SK-N-SH (cell line): ENCODE results near the gene KRTAP5-8. TPM values are rescaled to one million over a fixed set of nuclear protein-coding genes. Genes with fewer than 3 reads are reported as not detected.
"Not testable (repeated sequence)": the region's sequence is repeated elsewhere in the genome, so short reads cannot be mapped to it uniquely, and the experiment has no call there.

Experiments used
- CTCF ChIA-PET: fragments of 300-600, 350-600 bp; formaldehyde crosslinking; extraction: SDS; loops from one replicate; lab custom pipeline; 2021; lab: Yijun Ruan, JAX
- POLR2A ChIA-PET: fragments of 350-600 bp; sonication (Branson Sonifier 250); formaldehyde crosslinking; extraction: SDS; loops from one replicate; lab custom pipeline; 2020; ENCODE audit warnings: antibody characterized with exemption, inconsistent platforms; lab: Yijun Ruan, JAX
- DNase-seq: peaks from one replicate; pipeline ENCODE4 v3.0.0; 2012
- H2AFZ ChIP-seq: fragments of 200-600 bp; sonication (generic); 2 replicates; pipeline ENCODE4 v1.8.1; 2016; ENCODE audit warnings: antibody characterized with exemption, mild to moderate bottlenecking, low read depth
- H3F3A ChIP-seq: fragments of 200-600 bp; sonication (generic); replicated peaks from 2 replicates; pipeline ENCODE3; 2016; ENCODE audit warnings: antibody characterized with exemption, mild to moderate bottlenecking; ENCODE audit not compliant: insufficient read depth
- H3K27ac ChIP-seq, 2 experiments: fragments of 200-500 bp in 1 of 2; fragments of 200-600 bp in 1 of 2; sonication (Bioruptor generic) in 1 of 2; sonication (generic), shearing (Covaris generic) in 1 of 2; 2 replicates each; pipeline versions ENCODE4 v1.5.1 to v1.6.1; 2014 to 2016; ENCODE audit warnings: low read depth in 2 of 2, inconsistent platforms in 1 of 2, low read length in 1 of 2, mild to moderate bottlenecking in 1 of 2, mixed read lengths in 1 of 2
- H3K27me3 ChIP-seq: fragments of 200-600 bp; sonication (generic), shearing (Covaris generic); 2 replicates; pipeline ENCODE4 v1.6.1; 2016; ENCODE audit warnings: mixed run types; ENCODE audit not compliant: insufficient read depth
- H3K36me3 ChIP-seq, 2 experiments: fragments of 200-500 bp in 1 of 2; fragments of 200-600 bp in 1 of 2; sonication (Bioruptor generic) in 1 of 2; sonication (generic) in 1 of 2; replicated peaks in 1 of 2; 2 replicates each; pipeline versions ENCODE3 to v1.5.1; 2014 to 2016; ENCODE audit warnings: low read length in 1 of 2, mild to moderate bottlenecking in 1 of 2; ENCODE audit not compliant: insufficient read depth in 2 of 2, control insufficient read depth in 1 of 2
- H3K4me1 ChIP-seq, 2 experiments: fragments of 200-500 bp in 1 of 2; fragments of 200-600 bp in 1 of 2; sonication (Bioruptor generic) in 1 of 2; sonication (generic), shearing (Covaris generic) in 1 of 2; 2 replicates each; pipeline versions ENCODE4 v1.5.1 to v1.6.1; 2014 to 2016; ENCODE audit warnings: low read depth in 1 of 2, low read length in 1 of 2, mixed run types in 1 of 2; ENCODE audit not compliant: insufficient read depth in 2 of 2, control insufficient read depth in 1 of 2
- H3K4me2 ChIP-seq: fragments of 200-600 bp; sonication (generic), shearing (Covaris generic); 2 replicates; pipeline ENCODE4 v1.6.1; 2017; ENCODE audit warnings: mixed run types
- H3K4me3 ChIP-seq, 2 experiments: fragments of 200-500 bp in 1 of 2; fragments of 200-600 bp in 1 of 2; sonication (Bioruptor generic) in 1 of 2; sonication (generic), shearing (Covaris generic) in 1 of 2; 2 replicates each; pipeline versions ENCODE4 v1.5.1 to v1.8.1; 2014 to 2016; ENCODE audit warnings: low read depth in 2 of 2, inconsistent platforms in 1 of 2, low read length in 1 of 2, mild to moderate bottlenecking in 1 of 2, mixed read lengths in 1 of 2, moderate library complexity in 1 of 2
- H3K79me2 ChIP-seq: fragments of 200-600 bp; sonication (generic); 2 replicates; pipeline ENCODE4 v1.8.1; 2017; ENCODE audit warnings: mild to moderate bottlenecking; ENCODE audit not compliant: insufficient read depth
- H3K9ac ChIP-seq: fragments of 200-600 bp; sonication (generic); 2 replicates; pipeline ENCODE4 v1.6.1; 2017; ENCODE audit warnings: mixed run types
- H3K9me2 ChIP-seq: fragments of 200-600 bp; sonication (generic); 2 replicates; pipeline ENCODE4 v1.6.1; 2017; ENCODE audit warnings: mixed run types
- H3K9me3 ChIP-seq: fragments of 200-600 bp; sonication (generic); 2 replicates; pipeline ENCODE4 v1.6.1; 2017; ENCODE audit warnings: mixed run types, mild to moderate bottlenecking, moderate library complexity
- H4K20me1 ChIP-seq: fragments of 200-600 bp; sonication (generic); 2 replicates; pipeline ENCODE4 v1.6.1; 2017; ENCODE audit warnings: mild to moderate bottlenecking, mixed run types; ENCODE audit not compliant: insufficient read depth
- CHD2 ChIP-seq: fragments of 150-350 bp; IDR thresholded peaks from 2 replicates; pipeline ENCODE4 v1.6.1; 2018; ENCODE audit warnings: low read length; ENCODE audit not compliant: partially characterized antibody
- CTCF ChIP-seq: fragments of 200-600 bp; sonication (generic); IDR thresholded peaks from 2 replicates; pipeline ENCODE4 v1.6.1; 2017; ENCODE audit warnings: antibody characterized with exemption, mild to moderate bottlenecking, moderate library complexity
- ELF1 ChIP-seq: IDR thresholded peaks from 2 replicates; pipeline ENCODE4 v1.4.0; 2012
- EZH2phosphoT487 ChIP-seq: fragments of 200-600 bp; sonication (generic); IDR thresholded peaks from 2 replicates; pipeline ENCODE4 v1.6.1; 2017; ENCODE audit warnings: low read depth, mixed run types, mild to moderate bottlenecking, antibody characterized with exemption, moderate library complexity, borderline replicate concordance
- JUND ChIP-seq: IDR thresholded peaks from 2 replicates; pipeline ENCODE4 v1.4.0; 2012
- MXI1 ChIP-seq: IDR thresholded peaks from 2 replicates; pipeline ENCODE4 v1.6.1; 2012; ENCODE audit warnings: mild to moderate bottlenecking, low read depth, low read length, improper control_type of control experiment
- NFIC ChIP-seq: IDR thresholded peaks from 2 replicates; pipeline ENCODE4 v1.4.0; 2012; ENCODE audit warnings: borderline replicate concordance
- PBX3 ChIP-seq: IDR thresholded peaks from 2 replicates; pipeline ENCODE4; 2012
- RAD21 ChIP-seq: IDR thresholded peaks from 2 replicates; pipeline ENCODE4 v1.6.1; 2012; ENCODE audit warnings: mild to moderate bottlenecking, low read length
- RCOR1 ChIP-seq: fragments of 150-350 bp; IDR thresholded peaks from 2 replicates; pipeline ENCODE4 v1.6.1; 2017; ENCODE audit warnings: antibody characterized with exemption, low read length
- RFX5 ChIP-seq: IDR thresholded peaks from 2 replicates; pipeline ENCODE4 v1.6.1; 2012; ENCODE audit warnings: mild to moderate bottlenecking, improper control_type of control experiment, low read length
- RXRA ChIP-seq: IDR thresholded peaks from 2 replicates; pipeline ENCODE4 v1.4.0; 2012; ENCODE audit warnings: low read depth, mild to moderate bottlenecking, borderline replicate concordance
- SIN3A ChIP-seq: IDR thresholded peaks from 2 replicates; pipeline ENCODE4 v1.6.1; 2012; ENCODE audit warnings: low read depth, mild to moderate bottlenecking, low read length, moderate library complexity, borderline replicate concordance
- TAF1 ChIP-seq: IDR thresholded peaks from 2 replicates; pipeline ENCODE4 v1.6.1; 2012; ENCODE audit warnings: low read depth, mild to moderate bottlenecking, low read length, moderate library complexity, borderline replicate concordance
- TEAD4 ChIP-seq: IDR thresholded peaks from 2 replicates; pipeline ENCODE4 v1.4.0; 2012; ENCODE audit warnings: mild to moderate bottlenecking, borderline replicate concordance; ENCODE audit not compliant: insufficient read depth
- USF1 ChIP-seq: IDR thresholded peaks from 2 replicates; pipeline ENCODE4 v1.4.0; 2012; ENCODE audit warnings: low read depth, borderline replicate concordance
- USF2 ChIP-seq: fragments of 150-350 bp; IDR thresholded peaks from 2 replicates; pipeline ENCODE4 v1.6.1; 2017; ENCODE audit warnings: antibody characterized with exemption, low read length, low read depth, borderline replicate concordance
- ZBTB33 ChIP-seq: IDR thresholded peaks from 2 replicates; pipeline ENCODE4 v1.4.0; 2012; ENCODE audit warnings: low read depth, borderline replicate concordance
- WGBS: methylation state at CpG from one replicate; pipeline ENCODE4 v1.1.6; 2017; ENCODE audit warnings: low lambda C conversion rate; 5-methylcytosine and 5-hydroxymethylcytosine counted together
- polyA plus RNA-seq, 3 experiments: library from polyadenylated mRNA; depleted of rRNA; stranded (reverse); fragments of >200 nt; gene quantifications; 2 replicates each; pipeline ENCODE4 v1.2.3, GENCODE V29; 2012

The KRTAP5-8 gene
- polyA plus RNA-seq, 1 of the 3 experiments (the other 2 are of a cell fraction) = not detected

GRCh38 chr11:71566081-71566620 is 28.3 kb downstream of the KRTAP5-8 start:
- H4K20me1 ChIP-seq = no peaks in the 10 kb centered on the region
- CTCF ChIA-PET = interaction anchor here (1.8 to 4.6 kb wide), 2 partner anchors 15 to 479 kb away, joined by 3 to 35 read pairs; no protein-coding TSS in a partner anchor
- H3F3A ChIP-seq = no peaks in the 10 kb centered on the region
- H3K4me2 ChIP-seq = no peak overlapping the region
- no peaks in the 10 kb centered on the region for H3K79me2 ChIP-seq
- no peaks in the 10 kb centered on the region for H3K36me3 ChIP-seq
- TF ChIP-seq RCOR1 (no peak), MXI1 (no peak), USF2 (no peak), TAF1 (no peak), EZH2phosphoT487 (no peak), TEAD4 (no peak), NFIC (no peak), CHD2 (no peak), SIN3A (no peak), RFX5 (no peak), JUND (no peak), ZBTB33 (no peak), RAD21 (no peak), RXRA (no peak), PBX3 (no peak), CTCF (no peak), ELF1 (no peak), USF1 (no peak)
- no peaks in the 10 kb centered on the region for H3K9me3 ChIP-seq
- H3K4me3 ChIP-seq = no peak overlapping the region
- POLR2A ChIA-PET = no interaction called here
- peaks cover 0 to 15% of the 10 kb centered on the region in 2 experiments; a peak in 1 of 4 replicates for H3K4me1 ChIP-seq
- H3K27ac ChIP-seq = no peak overlapping the region
- no peak overlapping the region for H2AFZ ChIP-seq
- no peaks in the 10 kb centered on the region for H3K27me3 ChIP-seq
- no peak overlapping the region for H3K9ac ChIP-seq
- H3K9me2 ChIP-seq = no peaks in the 10 kb centered on the region
- no peak for DNase-seq
- 63% methylated on average over 8 of the region's 10 CpGs for WGBS

- H3K9me2 ChIP-seq, H3K4me3 ChIP-seq, H3K9me3 ChIP-seq, H3K36me3 ChIP-seq, H3F3A ChIP-seq, H3K9ac ChIP-seq, DNase-seq, H3K27ac ChIP-seq, H3K4me2 ChIP-seq, H2AFZ ChIP-seq, H3K79me2 ChIP-seq, H3K27me3 ChIP-seq, H4K20me1 ChIP-seq: not testable (repeated sequence)
- peaks cover 0 to 15% of the 10 kb centered on the region in 2 experiments; a peak in 1 of 4 replicates for H3K4me1 ChIP-seq
- ChIA-PET CTCF (interaction anchor here (1.8 to 4.6 kb wide), 3 partner anchors 14 to 479 kb away, joined by 3 to 35 read pairs (median 12); no protein-coding TSS in a partner anchor), POLR2A (interaction anchor here (0.6 kb wide), 1 partner anchor 20 kb away, joined by 3 read pairs; no protein-coding TSS in a partner anchor)
- 45% methylated on average over 17 of the region's 21 CpGs for WGBS
Observed at GRCh38 chr11:71566626-71567599, 29.1 kb downstream of the KRTAP5-8 start.
